GM12872 (cell line): ENCODE data around the gene ROBO1.

Experiments used
- TF ChIP-seq, protein P1 (sequence below): IDR thresholded peaks from 3 replicates; pipeline ENCODE4 v1.5.1; 2011; ENCODE audit warnings: low read depth, mild to moderate bottlenecking, low read length, moderate library complexity; ENCODE audit not compliant: insufficient read depth

Gene ROBO1

DNA sequence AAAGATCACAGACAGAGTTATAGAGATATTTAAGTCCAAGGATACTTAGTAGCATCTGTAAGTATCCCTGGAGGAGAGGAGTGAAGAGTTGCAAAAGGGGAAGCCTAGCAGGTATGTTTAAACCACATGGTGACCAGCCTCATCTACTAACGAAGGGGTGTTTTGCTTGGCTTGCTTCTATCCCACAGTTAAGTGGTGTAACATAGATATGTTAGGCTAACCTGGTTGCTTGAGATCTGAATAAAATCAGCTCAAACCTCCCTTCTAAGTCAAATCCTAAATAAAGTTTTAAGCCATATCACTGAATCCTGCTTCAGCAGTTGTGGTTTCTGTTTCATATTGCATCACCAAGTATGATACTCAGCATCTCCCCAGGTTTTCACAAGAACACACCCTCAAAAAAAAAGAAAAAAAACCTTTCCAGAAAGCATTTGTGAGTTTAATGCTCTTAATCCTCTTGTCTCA is 880.2 kb downstream of the ROBO1 start:
- TF ChIP-seq, protein P1, sequence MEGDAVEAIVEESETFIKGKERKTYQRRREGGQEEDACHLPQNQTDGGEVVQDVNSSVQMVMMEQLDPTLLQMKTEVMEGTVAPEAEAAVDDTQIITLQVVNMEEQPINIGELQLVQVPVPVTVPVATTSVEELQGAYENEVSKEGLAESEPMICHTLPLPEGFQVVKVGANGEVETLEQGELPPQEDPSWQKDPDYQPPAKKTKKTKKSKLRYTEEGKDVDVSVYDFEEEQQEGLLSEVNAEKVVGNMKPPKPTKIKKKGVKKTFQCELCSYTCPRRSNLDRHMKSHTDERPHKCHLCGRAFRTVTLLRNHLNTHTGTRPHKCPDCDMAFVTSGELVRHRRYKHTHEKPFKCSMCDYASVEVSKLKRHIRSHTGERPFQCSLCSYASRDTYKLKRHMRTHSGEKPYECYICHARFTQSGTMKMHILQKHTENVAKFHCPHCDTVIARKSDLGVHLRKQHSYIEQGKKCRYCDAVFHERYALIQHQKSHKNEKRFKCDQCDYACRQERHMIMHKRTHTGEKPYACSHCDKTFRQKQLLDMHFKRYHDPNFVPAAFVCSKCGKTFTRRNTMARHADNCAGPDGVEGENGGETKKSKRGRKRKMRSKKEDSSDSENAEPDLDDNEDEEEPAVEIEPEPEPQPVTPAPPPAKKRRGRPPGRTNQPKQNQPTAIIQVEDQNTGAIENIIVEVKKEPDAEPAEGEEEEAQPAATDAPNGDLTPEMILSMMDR = no peak

DNA sequence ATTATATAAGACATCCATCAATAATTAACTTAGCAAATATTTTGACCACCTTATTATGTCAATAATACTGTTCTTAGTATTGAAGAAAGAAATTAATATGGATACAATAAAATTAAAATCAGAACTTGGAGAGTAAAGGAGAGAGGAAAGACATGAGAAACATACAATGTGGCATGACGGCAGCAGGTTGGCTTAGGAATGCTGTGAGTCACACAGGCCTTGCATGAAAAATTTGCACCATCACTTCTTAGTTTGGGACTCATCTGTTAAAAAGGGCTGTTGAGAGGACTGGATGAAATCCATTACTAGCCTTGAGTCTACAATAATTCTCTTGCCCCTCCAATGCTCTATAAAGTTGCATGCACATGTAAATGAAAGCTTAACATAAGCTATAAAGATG is 880.8 kb downstream of the ROBO1 start:
- TF ChIP-seq, protein P1 = no peak

- TF ChIP-seq, protein P1 = no peak
Measured at GRCh38 chr3:78882251-78882650, 885.5 kb downstream of the ROBO1 start.

- TF ChIP-seq, protein P1 = no peak
Measured at GRCh38 chr3:78881501-78881900, 886.3 kb downstream of the ROBO1 start.

DNA sequence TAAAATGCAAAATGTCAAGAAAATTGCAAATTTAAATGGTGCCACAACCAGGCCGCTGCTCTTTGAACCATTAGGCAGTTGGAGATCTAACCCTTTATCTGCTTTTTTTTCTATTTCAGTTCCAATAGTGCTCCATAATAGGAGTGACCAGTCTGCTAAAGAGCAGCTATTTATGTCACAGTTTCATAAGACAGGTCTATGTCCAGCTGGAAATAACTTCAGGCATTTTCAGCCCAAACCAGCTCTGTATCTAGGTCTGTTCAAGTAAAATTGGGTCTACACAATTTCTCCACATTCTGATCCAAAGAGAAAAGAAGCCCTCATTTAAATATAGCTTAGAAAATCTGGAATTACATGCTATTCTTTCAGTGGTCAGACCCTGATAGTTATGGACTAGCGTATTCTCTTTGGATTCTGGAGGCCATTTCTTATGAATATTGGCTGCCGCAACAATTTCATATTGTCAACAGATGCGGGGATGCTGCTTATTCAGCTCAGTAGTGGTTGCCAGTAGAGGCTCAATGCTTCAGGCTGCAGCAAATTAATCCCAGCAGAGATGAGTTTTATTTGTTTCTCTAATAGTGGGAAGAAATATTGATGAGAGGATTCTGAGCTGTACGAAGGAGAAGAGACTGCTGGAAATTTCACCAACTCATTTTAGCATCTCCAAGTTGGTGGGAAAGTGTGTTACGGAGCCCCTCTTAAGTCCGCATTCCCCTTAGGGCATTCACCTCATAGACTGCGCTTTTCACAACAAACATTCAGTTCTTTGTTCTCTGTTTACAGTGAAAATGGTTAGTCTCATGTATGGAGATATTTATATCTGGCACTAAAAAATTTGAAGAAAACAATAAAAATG is 887.0 kb downstream of the ROBO1 start:
- TF ChIP-seq, protein P1 = no peak

DNA sequence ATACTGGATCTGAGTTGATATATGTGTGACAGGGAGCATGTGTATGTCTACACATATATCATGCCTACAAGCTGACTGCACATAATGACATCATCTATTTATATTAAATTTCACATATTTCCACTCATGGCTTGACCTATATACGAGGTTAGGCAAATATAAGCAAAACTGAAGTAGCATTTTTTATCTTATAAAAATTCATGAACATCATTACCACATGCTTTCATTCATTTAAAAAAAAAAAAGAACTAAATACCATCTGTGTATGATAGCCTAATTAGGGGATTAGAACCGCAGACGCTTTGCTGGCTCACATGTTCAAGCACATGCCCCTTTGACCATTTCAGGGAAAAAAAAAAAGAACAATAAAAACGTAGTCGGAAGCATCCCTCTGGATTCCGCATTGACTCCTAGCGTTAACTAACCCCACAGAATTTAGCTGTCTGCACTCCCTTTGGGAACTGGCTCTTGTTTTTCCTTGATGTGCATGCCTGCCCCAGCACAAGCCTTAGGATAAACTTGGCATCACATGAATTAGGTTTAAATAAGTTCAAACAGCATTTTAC is 888.4 kb downstream of the ROBO1 start:
- TF ChIP-seq, protein P1 = no peak

GRCh38 chr3:78878789-78879188 is 889.0 kb downstream of the ROBO1 start:
- TF ChIP-seq, protein P1 = no peak
